ENCODE data around the gene JARID2.

Gene JARID2

GRCh38 chr6:15252195-15252594, 6.3 kb downstream of the JARID2 start:
- DNase-seq (ENCODE audit: low read depth) = no peak
- H3K4me3 ChIP-seq (ENCODE audit: low read depth, low read length) = no peak overlapping the region
- TF ChIP-seq CTCF (IDR thresholded peaks at IDR 0.05; ENCODE audit: control insufficient read depth, extremely low read depth, insufficient read depth) = no peak

GRCh38 chr6:15253203-15254022, 7.5 kb downstream of the JARID2 start:
- no peak for TF ChIP-seq CTCF (IDR thresholded peaks at IDR 0.05; ENCODE audit: control insufficient read depth, extremely low read depth, insufficient read depth)
- DNase-seq (ENCODE audit: low read depth) = no peak
- H3K4me3 ChIP-seq (ENCODE audit: low read depth, low read length) = no peak overlapping the region

GRCh38 chr6:15254070-15254975, 8.5 kb downstream of the JARID2 start:
- no peak overlapping the region for H3K4me3 ChIP-seq (ENCODE audit: low read depth, low read length)
- DNase-seq (ENCODE audit: low read depth) = no peak
- TF ChIP-seq CTCF (IDR thresholded peaks at IDR 0.05; ENCODE audit: control insufficient read depth, extremely low read depth, insufficient read depth) = peak; percentile 43

- TF ChIP-seq CTCF (IDR thresholded peaks at IDR 0.05; ENCODE audit: control insufficient read depth, extremely low read depth, insufficient read depth) = no peak
- no peak for DNase-seq (ENCODE audit: low read depth)
Measured at GRCh38 chr6:15255481-15255880, 9.6 kb downstream of the JARID2 start.

GRCh38 chr6:15255909-15256395, 10.1 kb downstream of the JARID2 start:
- DNase-seq (ENCODE audit: low read depth) = no peak
- no peak for TF ChIP-seq CTCF (IDR thresholded peaks at IDR 0.05; ENCODE audit: control insufficient read depth, extremely low read depth, insufficient read depth)
- H3K4me3 ChIP-seq (ENCODE audit: low read depth, low read length) = no peak overlapping the region

More at GRCh38 chr6:15255481-15255880, 9.6 kb downstream of the JARID2 start:
- H3K4me3 ChIP-seq (ENCODE audit: low read depth, low read length) = no peak overlapping the region

GRCh38 chr6:15256538-15257271, 10.8 kb downstream of the JARID2 start:
- no peak for DNase-seq (ENCODE audit: low read depth)
- H3K4me3 ChIP-seq (ENCODE audit: low read depth, low read length) = no peak overlapping the region
- TF ChIP-seq CTCF (IDR thresholded peaks at IDR 0.05; ENCODE audit: control insufficient read depth, extremely low read depth, insufficient read depth) = no peak
